Adrenal gland (tissue), 5 donors: Measurements from ENCODE around the gene TMEM125.

Source experiments
- CTCF ChIP-seq, 6 experiments: fragments of 450-650 bp in 4 of 6; fragments of 200-600 bp in 2 of 6; sonication (generic) in 1 of 6; IDR thresholded peaks; 1 replicate in 5 of 6; 2 replicates in 1 of 6; pipeline versions ENCODE4 v1.5.1 to v1.8.0; 2016 to 2021; ENCODE audit warnings: antibody characterized with exemption in 6 of 6, mild to moderate bottlenecking in 2 of 6, moderate library complexity in 1 of 6
- POLR2A ChIP-seq, 2 donors: fragments of 450-650 bp; IDR thresholded peaks; one replicate each; pipeline ENCODE4 v1.6.1; 2017; ENCODE audit warnings: antibody characterized with exemption in 2 of 2, mild to moderate bottlenecking in 2 of 2, moderate library complexity in 1 of 2
- donor health status: DM: no; HTN: no; CAD: no.

GRCh38 chr1:43227143-43227764, 42.5 kb upstream of the TMEM125 start:
- peak; percentile 86 to 95 (median 90) for TF ChIP-seq CTCF (IDR thresholded peaks at IDR 0.05)
- no peak for TF ChIP-seq POLR2A (IDR thresholded peaks at IDR 0.05)
